ENCODE measurements around the gene CDH1.

- TF ChIP-seq CTCF (conservative IDR thresholded peaks at IDR 0.05) (no peak), ZFX (IDR thresholded peaks at IDR 0.05) (no peak)
These were observed 124.1 kb downstream of the CDH1 start for GRCh38 chr16:68860978-68861892.

All from C4-2B (cell line).